ENCODE measurements around the gene NFIA.

The NFIA gene

DNA sequence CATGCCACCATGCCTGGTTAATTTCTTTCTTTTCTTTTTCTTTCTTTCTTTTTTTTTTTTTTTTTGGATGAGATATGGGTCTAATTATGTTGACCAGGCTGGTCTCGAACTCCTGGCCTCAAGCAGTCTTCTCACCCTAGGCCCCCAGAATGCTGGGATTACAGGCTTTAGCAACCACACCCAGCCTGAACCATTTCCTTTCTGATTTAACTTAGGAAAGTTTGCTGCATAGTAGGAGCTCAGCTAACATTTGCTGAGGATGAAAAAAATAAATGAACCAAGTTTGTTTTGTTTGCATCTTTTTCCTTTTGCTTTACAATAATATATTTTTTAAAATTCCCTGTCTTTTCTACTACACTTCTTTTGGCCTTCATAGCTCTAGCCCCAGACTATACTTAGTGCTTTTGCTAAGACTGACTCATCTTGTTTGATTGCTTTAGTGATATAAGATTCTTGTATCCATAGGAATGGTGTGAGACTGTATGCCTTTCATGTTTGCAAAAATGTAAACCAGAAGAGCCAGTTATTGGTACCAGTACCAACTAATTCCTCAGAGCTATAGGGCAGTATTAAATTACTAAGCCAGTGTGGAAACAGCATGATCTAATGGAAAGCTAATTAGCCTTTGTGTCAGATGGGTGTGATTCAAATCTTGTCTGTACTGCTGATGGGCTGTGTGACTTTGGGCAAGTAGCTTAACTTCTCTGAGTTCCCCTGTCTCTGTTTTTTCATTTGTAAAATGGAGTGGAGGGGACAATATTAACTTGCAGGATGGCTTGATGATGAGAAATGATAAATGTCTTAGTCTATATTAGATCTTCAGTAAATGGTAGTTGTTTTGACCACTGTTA, 66.9 kb downstream of the NFIA start:
- TF ChIP-seq, protein P1, sequence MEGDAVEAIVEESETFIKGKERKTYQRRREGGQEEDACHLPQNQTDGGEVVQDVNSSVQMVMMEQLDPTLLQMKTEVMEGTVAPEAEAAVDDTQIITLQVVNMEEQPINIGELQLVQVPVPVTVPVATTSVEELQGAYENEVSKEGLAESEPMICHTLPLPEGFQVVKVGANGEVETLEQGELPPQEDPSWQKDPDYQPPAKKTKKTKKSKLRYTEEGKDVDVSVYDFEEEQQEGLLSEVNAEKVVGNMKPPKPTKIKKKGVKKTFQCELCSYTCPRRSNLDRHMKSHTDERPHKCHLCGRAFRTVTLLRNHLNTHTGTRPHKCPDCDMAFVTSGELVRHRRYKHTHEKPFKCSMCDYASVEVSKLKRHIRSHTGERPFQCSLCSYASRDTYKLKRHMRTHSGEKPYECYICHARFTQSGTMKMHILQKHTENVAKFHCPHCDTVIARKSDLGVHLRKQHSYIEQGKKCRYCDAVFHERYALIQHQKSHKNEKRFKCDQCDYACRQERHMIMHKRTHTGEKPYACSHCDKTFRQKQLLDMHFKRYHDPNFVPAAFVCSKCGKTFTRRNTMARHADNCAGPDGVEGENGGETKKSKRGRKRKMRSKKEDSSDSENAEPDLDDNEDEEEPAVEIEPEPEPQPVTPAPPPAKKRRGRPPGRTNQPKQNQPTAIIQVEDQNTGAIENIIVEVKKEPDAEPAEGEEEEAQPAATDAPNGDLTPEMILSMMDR (conservative IDR thresholded peaks at IDR 0.05; ENCODE audit: low read length), result no peak
- no peak overlapping the region for H3K4me3 ChIP-seq (ENCODE audit: low read length)
- DNase-seq (ENCODE audit: low read depth), result no peak

DNA sequence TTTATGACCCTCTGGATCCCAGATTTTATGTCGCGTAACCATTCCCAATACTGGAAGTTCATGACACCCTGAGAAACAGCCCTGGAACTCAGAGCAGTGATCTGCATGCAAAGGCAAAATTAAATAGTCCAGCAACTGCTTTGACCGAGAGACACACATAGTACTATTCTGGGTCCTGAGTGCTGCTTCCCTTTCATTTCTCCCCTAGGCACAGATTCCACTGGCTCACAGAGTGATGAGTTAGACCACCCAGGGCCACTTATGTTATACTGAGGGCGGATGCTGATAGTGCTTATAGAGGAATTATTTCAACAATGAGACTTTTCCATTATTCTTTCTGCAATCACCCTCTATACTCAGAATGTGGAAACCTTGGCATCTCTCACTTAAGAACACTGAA, 69.2 kb downstream of the NFIA start:
- H3K4me3 ChIP-seq (ENCODE audit: low read length), result no peak overlapping the region
- no peak for DNase-seq (ENCODE audit: low read depth)
- TF ChIP-seq, protein P1 (conservative IDR thresholded peaks at IDR 0.05; ENCODE audit: low read length), result no peak

DNA sequence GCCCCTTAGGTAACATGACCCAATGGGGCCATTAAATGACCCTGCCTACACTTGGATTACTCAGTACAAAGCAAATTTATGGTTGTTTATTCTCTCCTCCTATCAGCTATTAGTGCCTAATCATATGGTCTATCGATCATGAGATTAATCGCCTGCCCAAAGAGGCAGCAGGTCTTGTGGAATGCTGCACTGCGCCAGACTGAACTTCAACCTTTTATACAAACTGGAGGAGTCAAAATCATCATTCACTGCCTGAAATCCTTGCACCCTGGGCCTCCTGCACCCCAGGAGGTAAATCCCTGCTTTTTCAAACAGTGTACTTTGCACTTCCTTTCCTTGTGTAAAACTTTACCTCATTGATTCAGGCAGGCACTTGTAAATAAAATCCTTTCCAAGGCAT, 69.7 kb downstream of the NFIA start:
- no peak overlapping the region for H3K4me3 ChIP-seq (ENCODE audit: low read length)
- DNase-seq (ENCODE audit: low read depth), result no peak
- TF ChIP-seq, protein P1 (conservative IDR thresholded peaks at IDR 0.05; ENCODE audit: low read length), result no peak

DNA sequence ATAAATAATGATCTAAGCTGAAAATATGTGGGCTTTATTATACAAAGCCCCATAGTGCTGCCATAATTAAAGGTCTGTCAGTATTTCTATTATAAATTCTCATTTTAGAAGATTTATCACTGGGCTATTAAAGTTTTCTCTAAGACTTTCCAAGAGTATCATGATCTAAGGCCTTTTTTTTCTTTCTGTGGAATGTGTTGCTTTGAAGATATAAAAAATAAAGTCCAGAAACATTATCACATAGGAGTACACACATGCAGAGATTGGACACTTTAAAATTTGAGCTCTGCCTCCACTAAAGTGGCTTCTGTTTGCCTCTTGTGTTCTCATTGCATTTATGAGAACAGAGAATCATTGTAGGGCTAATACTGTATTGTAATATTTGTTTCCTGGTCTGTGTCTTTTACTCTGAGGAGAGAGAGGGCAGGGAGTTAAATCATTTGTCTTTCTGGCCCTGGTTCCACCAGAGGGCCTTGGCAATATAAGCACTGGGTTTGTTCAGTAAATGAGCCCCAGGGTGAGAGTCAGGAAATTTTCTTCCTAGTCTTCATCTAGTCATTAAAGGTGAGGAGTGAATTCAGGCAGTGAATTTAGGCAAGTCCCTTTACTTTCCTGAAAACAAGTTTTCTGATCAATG, 70.2 kb downstream of the NFIA start:
- TF ChIP-seq, protein P1 (conservative IDR thresholded peaks at IDR 0.05; ENCODE audit: low read length), result no peak
- no peak overlapping the region for H3K4me3 ChIP-seq (ENCODE audit: low read length)
- DNase-seq (ENCODE audit: low read depth), result no peak

DNA sequence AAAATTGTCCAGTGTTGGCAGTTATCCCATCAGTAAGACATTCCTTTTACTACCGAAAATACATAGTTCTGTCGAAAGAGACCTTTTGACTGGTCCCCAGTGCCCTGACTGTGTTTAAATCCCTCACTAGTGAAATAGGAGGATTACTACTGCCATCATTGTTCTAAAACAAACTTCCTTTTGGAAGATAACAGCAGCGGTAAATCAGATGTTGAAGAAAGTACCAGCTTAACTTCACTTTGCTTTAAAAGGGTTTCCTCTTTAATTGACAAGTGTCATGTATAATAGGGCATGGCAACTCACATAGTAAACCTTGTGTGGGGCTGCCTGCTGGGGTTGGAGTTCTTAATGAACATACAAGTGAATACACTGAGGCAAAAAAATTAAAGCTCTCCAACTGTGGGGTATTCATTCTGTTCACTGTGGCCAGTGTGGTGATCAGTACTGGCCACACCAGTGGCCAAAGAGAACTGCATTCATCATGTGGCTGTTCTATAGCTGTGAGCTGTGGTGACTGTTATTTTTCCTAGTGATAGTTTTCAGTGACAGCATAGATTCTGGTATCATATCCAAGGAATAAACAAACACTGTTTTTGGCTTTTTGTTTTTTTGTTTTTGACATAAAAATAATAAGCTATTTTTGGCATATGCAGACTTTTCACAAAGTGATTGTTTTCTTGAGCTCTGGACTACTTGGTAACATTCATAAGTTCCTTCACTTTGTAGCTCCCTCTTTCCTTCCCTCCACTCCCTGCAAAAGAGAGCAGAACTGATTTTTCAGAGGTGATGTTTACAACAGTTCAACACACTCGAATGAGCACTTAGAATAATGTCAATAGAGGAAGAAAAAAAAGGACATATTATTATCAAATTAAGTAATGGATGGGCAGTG, 74.5 kb downstream of the NFIA start:
- TF ChIP-seq, protein P1 (conservative IDR thresholded peaks at IDR 0.05; ENCODE audit: low read length), result no peak
- H3K4me3 ChIP-seq (ENCODE audit: low read length), result no peak overlapping the region
- DNase-seq (ENCODE audit: low read depth), result no peak

DNA sequence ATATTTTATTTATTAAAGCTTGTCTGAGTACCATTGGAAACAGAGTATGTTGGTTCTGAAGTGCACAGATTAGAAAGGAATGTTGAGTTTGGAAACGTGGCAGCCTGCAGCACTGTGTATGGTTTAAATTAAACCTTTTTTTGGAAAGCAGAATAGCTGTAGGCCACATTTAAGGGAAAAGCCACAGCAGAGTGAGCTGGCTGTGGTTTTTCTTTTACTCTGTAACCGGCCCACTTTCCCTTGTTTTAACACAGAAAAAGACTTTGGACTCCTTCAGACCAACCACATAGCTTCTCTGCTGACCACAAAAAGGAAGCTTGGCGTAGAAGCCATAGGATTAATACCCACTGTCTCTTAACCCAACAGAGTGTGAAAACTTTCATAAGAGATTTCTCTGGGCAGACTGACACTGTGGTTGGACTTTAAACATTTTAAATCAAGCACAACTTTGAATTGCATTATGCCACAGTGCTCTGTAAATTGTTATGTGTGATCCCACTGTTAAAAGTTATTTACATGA, 75.2 kb downstream of the NFIA start:
- peak; percentile 96 for DNase-seq (ENCODE audit: low read depth)
- TF ChIP-seq, protein P1 (conservative IDR thresholded peaks at IDR 0.05; ENCODE audit: low read length), result no peak
- no peak overlapping the region for H3K4me3 ChIP-seq (ENCODE audit: low read length)

Measured in AG10803 (cell line).